Fibroblast of pulmonary artery (primary cell): ENCODE data around the gene CNTN2.
A peak's percentile ranks its signal among the peaks of the same experiment; 100 is the strongest.

Source experiments
- DNase-seq: peaks from one replicate; pipeline ENCODE4 v3.0.0-alpha.2; 2010; ENCODE audit warnings: low read depth
- H3K4me3 ChIP-seq: replicated peaks from 2 replicates; pipeline ENCODE4 v1.5.1; 2011; ENCODE audit warnings: low read depth, mild to moderate bottlenecking, control low read depth, low read length, moderate library complexity
- CTCF ChIP-seq: IDR thresholded peaks from 2 replicates; pipeline ENCODE4 v1.5.1; 2011; ENCODE audit warnings: mild to moderate bottlenecking, control low read depth, low read length, inconsistent platforms; ENCODE audit errors: missing control alignments

CNTN2 gene

GRCh38 chr1:205057808-205058575 lies 15.0 kb downstream of the CNTN2 start:
- no peak for DNase-seq
- no peak overlapping the region for H3K4me3 ChIP-seq
- no peak for TF ChIP-seq CTCF

- TF ChIP-seq CTCF, result no peak
- no peak overlapping the region for H3K4me3 ChIP-seq
- DNase-seq, result no peak
These were observed 15.8 kb downstream of the CNTN2 start for GRCh38 chr1:205058853-205059252.

GRCh38 chr1:205059660-205060059 lies 16.6 kb downstream of the CNTN2 start:
- no peak for DNase-seq
- TF ChIP-seq CTCF, result no peak
- H3K4me3 ChIP-seq, result no peak overlapping the region

GRCh38 chr1:205060746-205061145 lies 17.7 kb downstream of the CNTN2 start:
- no peak overlapping the region for H3K4me3 ChIP-seq
- no peak for DNase-seq
- TF ChIP-seq CTCF, result no peak

- DNase-seq, result no peak
- TF ChIP-seq CTCF, result no peak
- no peak overlapping the region for H3K4me3 ChIP-seq
These were observed 18.2 kb downstream of the CNTN2 start for GRCh38 chr1:205061227-205061626.

- no peak overlapping the region for H3K4me3 ChIP-seq
- DNase-seq, result peak; percentile 62
- peak; percentile 93 for TF ChIP-seq CTCF
These were observed 18.7 kb downstream of the CNTN2 start for GRCh38 chr1:205061665-205062069.

GRCh38 chr1:205062319-205062718 lies 19.3 kb downstream of the CNTN2 start:
- no peak overlapping the region for H3K4me3 ChIP-seq
- TF ChIP-seq CTCF, result no peak
- DNase-seq, result no peak
